ENCODE results near the gene PLB1.
A peak's percentile ranks its signal among the peaks of the same experiment; 100 is the strongest.

The PLB1 gene

DNA sequence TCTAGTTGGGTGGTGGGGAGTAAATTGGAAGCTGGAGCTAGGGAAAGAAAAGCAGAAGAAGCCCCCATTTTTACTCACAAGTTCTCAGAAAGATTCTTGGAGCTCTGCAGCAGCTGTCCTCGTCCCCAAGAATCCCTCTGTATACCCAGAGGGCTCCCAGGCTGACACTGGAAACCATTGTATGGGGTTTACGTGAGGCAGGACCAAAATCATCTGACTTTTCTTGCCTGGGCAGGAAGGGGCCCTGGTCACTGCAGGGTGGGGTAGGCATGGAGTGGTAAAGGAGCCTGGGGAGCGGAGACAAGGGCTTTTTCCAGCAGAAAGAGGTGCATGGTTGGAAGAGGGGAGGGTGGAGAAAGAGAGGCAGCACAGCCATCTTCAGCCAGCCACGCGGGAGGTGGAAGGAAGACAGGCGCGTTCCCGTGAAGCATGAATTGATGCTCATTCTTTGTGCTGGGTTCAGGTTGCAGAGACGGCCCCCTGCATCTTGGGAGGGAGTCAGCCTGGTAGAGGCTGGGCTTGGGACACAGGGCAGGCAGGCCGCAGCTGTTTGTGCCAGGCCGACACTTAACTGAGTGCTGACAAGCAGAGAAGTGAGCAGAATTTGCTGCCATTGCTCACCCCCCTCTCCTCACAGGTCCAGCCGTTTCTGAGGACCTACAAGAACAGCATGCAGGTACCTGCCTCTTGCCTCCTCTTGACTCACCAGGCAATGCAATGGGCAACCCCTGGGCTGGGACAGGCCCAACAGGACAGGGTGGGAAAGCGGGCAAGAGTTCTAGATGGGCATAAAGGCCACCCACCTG lies 94.8 kb downstream of the PLB1 start:
- DNase-seq (ENCODE audit: low read depth): no peak

DNA sequence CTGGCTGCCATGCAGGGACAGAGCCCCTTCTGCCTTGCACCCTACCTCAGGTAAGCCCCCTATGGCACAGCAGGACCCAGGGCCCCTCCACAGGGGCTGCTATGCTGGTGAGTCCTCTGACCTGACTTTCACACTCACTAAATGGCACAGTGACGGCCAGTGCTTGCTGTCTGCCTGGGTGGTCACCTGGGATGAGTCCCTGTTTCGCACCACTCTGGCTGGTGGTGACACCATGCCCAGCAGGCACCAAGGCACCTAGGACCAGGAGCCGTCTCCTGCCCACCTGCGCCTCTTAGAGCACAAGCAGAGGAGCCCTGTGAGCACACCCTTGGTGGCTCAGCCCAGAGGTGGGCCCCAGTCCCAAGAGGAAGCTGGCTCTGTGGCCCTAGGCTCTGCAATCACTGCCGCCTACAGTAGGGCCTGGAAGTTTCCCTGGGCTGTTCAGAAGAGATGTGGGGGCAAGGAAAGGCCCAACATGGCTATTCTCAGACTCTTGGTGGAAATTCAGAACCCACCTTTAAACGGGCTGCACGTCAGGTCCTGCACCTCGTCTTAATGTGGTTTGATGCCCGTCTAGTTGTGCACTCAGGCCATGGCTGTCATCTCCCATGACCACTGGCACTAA lies 96.0 kb downstream of the PLB1 start:
- DNase-seq (ENCODE audit: low read depth): no peak

DNA sequence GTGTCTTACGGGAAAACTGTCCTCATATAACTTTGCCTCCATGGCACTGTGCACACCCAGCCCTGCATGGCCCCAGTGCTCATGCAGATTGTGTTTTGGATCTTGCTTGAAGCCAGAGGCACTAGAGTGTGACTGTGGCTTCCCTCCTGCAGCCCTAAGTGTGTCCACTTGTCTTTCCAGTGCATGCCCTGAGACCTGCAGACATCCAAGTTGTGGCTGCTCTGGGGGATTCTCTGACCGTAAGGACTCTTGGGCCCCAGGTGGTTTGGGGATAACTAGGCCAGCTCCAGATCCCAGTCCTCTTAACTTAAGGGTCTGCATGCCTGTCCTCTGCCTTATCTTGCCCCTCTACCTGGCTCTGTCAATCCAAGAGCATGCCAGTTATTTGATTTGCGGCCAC lies 96.6 kb downstream of the PLB1 start:
- DNase-seq (ENCODE audit: low read depth): no peak

DNA sequence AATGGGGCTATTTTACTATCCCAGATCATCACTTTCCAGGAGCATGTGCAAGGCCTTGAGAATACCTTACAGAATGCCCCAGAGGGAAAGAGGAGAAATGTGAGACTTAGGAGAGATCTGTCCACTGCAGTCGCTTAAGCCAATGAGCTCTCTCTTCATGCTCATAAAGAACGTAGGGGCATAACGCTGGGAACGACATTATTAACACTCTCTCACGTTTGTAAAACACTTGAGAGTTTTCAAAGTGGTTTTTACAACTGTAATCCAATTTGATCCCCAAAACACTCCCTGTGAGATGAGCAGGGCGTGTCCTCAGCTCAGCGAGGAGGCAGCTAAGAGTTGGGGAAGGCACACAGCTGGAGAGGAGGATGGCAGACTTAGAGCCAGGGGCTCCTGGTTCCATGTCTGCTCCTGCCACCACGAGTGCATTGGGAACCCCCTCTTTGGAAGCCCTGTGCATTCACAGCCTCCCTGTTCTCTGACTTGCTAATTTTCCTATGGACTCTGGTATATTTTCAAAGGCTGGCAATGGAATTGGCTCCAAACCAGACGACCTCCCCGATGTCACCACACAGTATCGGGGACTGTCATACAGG lies 97.4 kb downstream of the PLB1 start:
- DNase-seq (ENCODE audit: low read depth): no peak

DNA sequence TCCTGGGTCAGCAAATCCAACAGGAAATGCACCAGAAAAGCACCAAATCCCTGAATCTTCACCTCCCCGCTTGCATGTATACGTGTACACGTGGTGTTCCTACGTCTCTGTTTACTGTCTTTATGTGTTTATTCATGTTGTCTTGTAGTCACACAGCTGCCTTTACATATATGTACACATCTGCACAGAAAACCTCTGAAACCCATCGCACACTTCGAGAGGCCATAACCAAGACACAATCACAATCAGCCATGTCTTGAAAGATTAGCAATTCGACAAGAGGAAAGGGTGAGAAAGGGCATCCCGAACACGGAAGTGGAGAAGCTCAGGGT lies 98.1 kb downstream of the PLB1 start:
- no peak for DNase-seq (ENCODE audit: low read depth)

DNA sequence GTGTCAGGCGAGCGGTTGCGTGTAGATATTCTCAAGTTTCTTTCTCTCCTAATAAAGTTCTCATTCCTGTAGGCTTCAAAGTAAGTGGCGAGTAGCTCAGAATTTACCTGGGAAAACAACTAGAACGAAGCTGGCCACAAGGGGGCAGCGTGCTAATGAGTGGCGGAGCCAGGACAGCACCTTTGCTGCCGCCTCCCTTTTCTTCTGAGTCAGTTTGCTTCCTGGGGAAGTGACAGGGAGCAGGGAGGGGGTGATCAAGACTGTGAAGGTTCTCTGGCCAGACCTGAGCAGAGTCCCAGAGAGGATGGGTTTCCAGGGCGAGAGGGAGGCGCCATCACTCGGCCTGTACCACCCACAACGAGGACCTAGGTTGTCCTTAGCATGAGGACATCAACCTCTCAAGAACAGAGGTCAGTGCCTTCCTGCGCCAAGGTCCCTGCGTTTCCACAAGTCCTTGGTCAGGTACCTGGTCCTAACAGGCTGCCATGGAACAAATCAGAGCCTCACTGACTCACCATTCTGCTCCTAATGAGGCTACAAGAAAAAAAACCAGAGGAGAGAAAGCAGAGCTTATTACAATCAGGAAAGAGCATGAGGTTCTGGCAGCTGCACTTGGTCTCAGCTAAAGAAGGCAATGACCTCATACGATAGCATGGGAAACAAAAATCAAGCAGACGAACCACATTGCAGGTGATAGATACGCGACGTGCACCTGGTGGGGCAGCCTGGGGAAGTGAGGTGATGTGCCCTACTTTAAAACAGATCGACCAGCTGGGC lies 98.7 kb downstream of the PLB1 start:
- DNase-seq (ENCODE audit: low read depth): peak; percentile 83

DNA sequence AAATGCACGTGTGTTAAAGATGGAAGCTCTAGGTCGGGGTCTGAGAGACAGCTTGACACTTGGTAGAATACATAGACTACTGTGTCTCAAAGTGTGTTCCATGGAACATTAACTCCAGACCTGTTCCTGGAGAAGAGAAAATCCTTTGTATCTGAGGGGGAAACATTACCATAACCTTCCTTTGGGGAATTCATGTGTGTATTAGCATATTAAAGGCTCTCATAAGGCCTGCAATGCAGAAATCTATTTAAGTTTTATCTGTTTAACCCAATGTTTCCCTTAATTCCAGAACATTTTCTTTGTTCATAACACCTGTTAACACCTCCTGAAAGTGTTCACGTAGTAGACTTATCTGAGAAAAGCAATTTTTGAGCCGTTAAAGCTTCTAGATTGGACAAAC lies 99.5 kb downstream of the PLB1 start:
- no peak for DNase-seq (ENCODE audit: low read depth)

DNA sequence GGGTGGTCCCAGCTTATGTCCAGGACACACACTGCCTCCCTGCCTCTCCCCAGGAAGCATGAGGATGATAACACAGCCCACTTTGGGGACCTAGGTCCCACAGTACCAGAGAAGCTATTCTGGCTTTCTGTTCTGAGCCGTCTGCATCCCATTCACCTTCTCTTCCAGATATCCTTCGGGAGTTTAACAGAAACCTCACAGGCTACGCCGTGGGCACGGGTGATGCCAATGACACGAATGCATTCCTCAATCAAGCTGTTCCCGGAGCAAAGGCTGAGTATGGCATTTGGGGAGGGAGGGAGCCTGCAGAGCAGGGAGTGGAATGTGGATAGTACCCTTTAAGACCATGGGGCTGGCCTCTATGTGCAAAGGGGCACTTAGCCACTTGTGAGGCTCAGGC lies 102.6 kb downstream of the PLB1 start:
- DNase-seq (ENCODE audit: low read depth): no peak

DNA sequence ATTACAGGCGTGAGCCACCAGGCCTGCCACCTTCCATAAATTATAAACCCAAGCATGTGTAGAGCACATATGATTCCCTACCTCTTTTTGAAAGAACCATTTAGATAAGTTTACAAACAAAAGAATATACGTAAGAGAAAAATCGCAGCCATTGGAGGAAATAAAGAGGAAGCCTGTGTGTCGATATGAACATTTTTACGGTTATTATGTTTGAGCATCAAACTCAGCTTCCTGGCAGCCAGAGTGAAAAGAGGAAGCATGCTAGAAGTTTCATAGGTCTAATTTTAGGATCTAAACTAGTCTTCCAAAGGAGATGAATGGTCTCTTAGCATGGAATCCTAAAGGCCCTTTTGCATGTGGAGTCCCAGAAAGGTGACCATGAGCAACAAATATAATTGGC lies 104.3 kb downstream of the PLB1 start:
- no peak for DNase-seq (ENCODE audit: low read depth)

DNA sequence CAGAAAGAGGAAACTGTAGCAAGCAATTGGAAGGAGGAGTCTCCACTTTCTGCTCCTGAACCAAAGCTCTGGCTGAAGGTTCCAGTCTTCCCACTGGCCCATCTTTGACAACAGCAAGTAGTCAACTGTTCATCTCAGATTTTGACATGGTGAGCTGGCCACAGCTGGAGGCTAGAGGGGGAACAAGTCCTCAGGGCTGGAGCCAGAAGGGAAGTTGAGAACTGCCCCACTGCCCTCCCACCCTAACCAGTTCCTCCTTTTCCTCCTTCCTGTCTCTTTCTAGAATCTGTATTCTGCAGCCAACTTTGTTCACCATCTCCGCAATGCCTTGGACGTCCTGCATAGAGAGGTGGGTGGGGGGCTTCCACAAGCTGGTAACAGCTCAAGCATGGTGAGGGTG lies 105.8 kb downstream of the PLB1 start:
- no peak for DNase-seq (ENCODE audit: low read depth)

DNA sequence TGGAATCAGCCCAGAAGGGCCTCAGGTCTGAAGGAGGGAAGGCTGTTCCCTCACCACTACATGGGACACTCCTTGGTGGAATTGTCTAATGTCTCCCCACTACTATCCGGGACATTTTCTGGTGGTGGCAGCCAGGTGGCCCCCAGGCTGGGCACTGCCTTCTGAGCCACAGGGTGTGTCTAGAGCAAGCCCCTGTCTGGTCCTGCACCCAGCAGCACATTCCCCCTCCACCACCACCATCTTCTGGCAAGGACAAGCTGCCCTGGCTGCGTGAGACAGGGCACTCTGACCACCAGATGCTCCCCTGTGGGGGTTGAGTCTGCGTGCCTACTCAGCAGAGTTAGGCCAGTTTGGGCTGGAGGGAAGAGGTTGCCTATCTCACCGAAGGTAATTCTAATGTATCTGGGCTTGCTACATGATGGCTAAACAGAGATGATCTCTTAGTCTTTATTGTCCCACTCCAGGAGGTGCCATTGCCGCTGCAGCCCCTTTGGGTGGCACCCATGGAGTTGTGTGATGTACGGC lies 106.3 kb downstream of the PLB1 start:
- DNase-seq (ENCODE audit: low read depth): no peak

DNA sequence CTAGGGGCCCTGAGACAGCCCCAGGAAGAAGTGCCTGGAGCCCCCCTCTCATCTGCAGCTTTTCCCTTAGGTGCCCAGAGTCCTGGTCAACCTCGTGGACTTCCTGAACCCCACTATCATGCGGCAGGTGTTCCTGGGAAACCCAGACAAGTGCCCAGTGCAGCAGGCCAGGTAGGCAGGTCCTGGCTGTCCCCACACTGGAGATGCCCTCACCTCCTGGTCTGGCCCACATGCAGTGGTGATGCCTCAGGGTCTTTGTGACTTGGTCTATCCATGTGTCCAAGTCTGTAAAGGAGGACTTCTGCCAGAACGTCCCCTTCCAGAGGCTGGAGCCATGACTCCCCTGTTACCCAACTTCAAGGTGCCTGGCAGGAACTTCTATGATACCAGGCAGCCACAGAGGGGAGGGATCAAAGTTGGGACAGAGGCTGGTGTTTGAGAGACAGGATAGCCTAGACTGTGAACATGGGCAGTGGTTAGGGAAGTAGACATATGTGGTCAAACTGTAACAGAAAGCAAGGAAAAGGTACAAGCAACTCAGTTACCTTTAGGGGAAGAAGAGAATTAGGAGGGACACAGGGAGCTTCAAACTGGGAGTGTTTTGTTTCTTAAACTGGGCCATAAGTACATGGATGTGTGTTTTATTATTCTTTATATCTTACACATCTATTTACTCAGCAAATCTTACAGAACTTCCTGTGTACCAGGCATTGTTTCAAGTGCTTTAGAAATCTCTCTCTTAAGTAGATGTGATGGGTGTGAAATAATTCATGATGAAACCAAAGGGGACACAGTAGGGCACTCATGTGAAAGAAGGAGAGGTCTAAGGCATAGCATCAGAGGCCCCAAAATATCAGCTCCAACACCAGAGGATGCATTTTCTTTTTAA lies 107.1 kb downstream of the PLB1 start:
- no peak for DNase-seq (ENCODE audit: low read depth)

DNA sequence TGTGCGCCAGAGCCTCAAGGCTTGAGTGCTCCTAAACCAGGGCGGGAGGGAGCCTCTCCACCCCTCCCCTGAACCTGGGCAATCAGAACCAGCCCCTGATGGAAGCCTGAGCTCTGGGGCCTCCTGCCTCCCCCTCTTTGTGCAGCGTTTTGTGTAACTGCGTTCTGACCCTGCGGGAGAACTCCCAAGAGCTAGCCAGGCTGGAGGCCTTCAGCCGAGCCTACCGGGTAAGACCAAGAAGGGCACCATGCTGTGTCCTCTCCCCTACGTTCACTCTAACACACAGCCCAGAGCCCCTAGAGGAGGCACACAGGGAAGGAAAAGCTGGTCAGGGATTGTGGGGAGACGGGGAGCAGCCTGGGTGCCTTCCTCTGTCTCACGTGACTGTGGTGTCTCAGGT lies 108.0 kb downstream of the PLB1 start:
- no peak for DNase-seq (ENCODE audit: low read depth)

DNA sequence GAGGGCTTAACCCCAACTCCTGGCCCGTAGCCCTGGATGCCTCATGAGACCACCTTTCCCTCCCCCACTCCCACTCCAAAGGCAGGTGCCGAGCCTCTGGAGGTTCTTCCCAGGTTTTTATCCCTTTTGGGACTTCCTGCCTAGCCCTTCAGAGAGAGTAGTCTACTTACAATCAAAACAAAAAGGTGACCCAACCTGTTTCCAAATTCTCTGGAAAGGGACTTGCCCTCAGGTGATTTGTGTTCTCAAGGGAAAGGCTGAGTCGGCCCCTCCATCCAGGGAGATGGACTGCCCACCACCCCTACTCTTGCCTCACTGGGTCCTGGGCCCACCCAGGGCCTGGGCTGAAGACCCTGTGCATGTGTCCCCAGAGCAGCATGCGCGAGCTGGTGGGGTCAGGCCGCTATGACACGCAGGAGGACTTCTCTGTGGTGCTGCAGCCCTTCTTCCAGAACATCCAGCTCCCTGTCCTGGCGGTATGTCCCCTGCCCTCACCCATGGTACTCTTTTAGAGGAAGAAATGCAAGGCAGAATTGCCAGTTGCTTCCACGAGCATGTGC lies 108.5 kb downstream of the PLB1 start:
- DNase-seq (ENCODE audit: low read depth): no peak

DNA sequence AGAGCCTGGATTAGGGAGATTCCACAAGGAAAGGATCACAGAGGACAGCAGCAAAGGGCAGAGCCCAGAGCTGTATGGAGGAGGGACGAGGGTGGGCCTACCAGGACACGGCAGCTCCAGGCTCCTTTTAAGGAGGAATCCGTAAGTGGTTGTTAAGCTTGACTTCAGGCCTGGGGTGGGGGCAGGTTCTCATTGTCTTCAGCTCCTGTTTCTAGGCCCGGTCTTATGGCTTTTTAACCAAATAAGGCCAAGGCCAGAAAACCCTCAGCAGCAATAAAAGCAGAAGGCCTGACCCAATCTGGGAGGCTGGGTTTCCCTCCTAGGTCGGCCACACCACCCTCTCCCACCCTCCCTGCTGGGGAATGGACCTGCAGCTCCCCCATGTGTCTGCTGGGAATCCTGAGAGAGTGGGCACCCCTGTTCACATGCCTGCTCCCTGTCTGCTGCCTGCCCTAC lies 111.2 kb downstream of the PLB1 start:
- DNase-seq (ENCODE audit: low read depth): peak; percentile 18

DNA sequence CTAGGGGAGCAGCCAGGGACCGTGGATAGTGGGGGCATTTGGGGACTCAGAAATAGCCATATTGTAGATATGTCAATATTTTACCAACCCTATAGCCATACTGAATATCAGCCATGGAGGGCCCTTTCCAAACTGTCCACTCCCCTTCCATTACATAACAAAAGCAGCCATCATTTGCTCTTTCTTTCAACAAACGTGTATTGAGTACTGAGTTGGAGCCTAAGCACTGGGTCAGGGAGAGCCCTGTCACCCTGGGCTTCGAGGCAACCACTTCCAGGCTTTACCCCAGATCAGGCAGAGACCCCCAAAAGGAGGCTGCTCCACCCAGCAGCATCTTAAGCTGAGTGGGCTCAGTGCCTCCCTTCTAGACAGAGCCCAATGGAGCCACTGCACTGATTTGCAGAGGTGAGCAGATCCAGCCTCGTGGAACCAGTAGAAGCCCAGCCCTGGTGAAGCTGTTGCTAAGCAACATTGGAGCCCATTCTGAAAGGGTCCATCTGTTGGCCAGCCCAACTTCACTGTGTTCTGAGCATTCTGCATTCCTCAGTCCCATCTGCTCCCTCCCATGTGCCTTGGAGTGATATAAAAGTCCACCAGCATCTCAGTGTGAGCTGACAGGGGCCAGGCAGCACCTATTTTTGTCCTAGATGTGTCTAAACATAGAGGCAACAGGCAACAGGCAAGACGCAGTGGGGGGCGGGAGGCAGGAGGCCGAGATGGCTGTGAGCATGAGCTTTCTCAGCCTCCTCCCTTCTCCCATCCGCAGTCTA lies 112.1 kb downstream of the PLB1 start:
- no peak for DNase-seq (ENCODE audit: low read depth)

DNA sequence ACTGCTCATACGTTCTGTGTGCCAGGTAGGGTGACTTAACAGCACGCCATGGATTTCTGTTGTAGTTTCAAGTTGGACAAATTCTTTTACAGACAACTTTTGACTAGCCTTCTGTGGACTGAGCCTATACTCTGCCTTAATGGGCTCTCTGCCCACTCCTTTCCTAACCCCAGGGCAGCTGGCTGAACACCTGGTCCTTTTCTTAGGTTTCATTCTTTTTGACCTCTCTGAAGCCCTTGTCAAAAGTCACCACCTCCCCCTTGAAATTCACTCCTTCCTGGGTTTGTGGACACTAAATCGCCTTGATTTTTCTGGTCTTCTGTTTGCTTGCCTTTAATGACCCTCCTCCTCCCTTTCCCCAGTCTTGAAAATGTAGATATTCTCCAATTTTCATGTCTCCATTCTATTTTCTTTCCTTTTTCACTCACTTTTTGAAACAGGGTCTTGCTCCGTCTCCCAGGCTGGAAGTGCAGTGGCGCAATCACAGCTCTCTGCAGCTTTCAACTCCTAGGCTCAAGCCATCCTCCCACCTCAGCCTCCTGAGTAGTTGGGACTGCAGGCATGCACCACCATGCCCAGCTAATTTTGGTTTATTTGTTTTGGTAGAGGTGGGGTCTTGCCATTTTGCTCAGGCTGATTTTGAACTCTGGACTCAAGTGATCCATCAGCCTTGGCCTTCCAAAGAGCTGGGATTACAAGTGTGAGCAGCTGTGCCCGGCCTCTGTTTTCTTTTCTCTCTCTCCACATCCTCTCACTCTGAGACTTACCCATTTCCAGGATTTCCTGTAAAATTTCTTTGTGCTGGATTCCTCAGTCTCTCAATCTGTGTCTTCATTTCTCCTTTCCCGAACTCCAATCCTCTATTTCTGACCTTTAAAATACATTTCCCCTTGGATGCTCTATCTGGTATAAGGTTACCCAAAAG lies 112.9 kb downstream of the PLB1 start:
- DNase-seq (ENCODE audit: low read depth): no peak

DNA sequence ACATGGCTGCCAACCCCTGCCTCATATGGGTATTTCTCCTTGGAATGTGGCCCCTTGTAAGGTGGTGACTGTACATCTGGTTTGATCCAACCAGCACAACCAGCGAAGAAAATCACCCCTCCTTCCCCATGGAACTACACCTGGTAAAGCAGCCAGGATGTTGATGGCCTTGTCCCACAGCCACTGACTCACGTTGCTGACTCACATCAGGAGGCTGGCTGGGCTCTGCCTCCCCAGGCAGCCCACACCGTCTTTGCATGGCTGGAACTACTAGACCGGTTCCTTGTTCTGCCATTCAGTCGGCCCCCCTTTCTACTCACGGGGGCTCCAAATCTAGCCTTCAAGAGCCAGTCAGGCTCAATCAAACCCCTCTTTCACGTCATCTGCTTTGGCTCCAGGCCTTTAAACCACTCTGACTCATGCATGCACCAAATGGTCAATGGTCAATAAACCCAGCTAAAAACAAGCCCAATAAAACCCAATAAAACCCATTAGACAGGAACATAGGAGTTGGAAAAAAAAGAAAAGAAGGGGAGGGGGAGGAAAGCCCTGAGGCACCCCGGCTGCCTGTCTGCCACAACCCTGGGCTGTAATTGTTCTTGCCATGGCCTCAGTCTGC lies 114.8 kb downstream of the PLB1 start:
- peak; percentile 95 for DNase-seq (ENCODE audit: low read depth)

All from iris pigment epithelial cell (primary cell).